IMR-90 (cell line): ENCODE results near the gene C10orf120. TPM values are rescaled to one million over a fixed set of nuclear protein-coding genes. Genes with fewer than 3 reads are reported as not detected.

Experiments used
- ATAC-seq: fragments of 200-7000 bp; cut with Tn5 transposase; 2 replicates; pipeline ENCODE4 v1.9.1; 2020; ENCODE audit warnings: low read depth, mild to moderate bottlenecking, moderate library complexity
- BruUV-seq: library from RNA; stranded (reverse); fragments of 400-500 nt; replicated peaks from 2 replicates; lab custom pipeline; 2021; lab: Mats Ljungman, UMichigan
- CTCF ChIA-PET: fragments of 300-600 bp; formaldehyde crosslinking; extraction: SDS; loops from one replicate; lab custom pipeline; 2021; ENCODE audit warnings: antibody characterized with exemption; lab: Yijun Ruan, JAX
- POLR2A ChIA-PET: fragments of 300-600 bp; sonication (Branson Sonifier 250); formaldehyde crosslinking; loops from one replicate; lab custom pipeline; 2022; ENCODE audit warnings: antibody characterized with exemption; ENCODE audit not compliant: unreplicated experiment; lab: Charles Lee
- DNase-seq: peaks from one replicate; pipeline ENCODE4 v3.0.0; 2013
- H2AFZ ChIP-seq: replicated peaks from 2 replicates; pipeline ENCODE3; 2013; ENCODE audit warnings: low read length, mild to moderate bottlenecking; ENCODE audit not compliant: poor library complexity
- H2AK5ac ChIP-seq: 2 replicates; pipeline ENCODE4 v1.6.1; 2013; ENCODE audit warnings: low read depth, low read length, inconsistent platforms
- H2AK9ac ChIP-seq: replicated peaks from 2 replicates; pipeline ENCODE3; 2013; ENCODE audit warnings: mild to moderate bottlenecking, low read depth, low read length, moderate library complexity; ENCODE audit not compliant: poor library complexity
- H2BK120ac ChIP-seq: 2 replicates; pipeline ENCODE4 v1.6.1; 2013; ENCODE audit warnings: low read depth, low read length, inconsistent platforms
- H2BK15ac ChIP-seq: 3 replicates; pipeline ENCODE4 v1.6.1; 2013; ENCODE audit warnings: low read depth, low read length, inconsistent platforms
- H2BK20ac ChIP-seq: 2 replicates; pipeline ENCODE4 v1.6.1; 2013; ENCODE audit warnings: low read depth, mild to moderate bottlenecking, inconsistent platforms, low read length, moderate library complexity
- H2BK5ac ChIP-seq: 2 replicates; pipeline ENCODE4 v1.6.1; 2013; ENCODE audit warnings: mild to moderate bottlenecking, low read depth, low read length, inconsistent platforms; ENCODE audit not compliant: poor library complexity, severe bottlenecking
- H3K14ac ChIP-seq: replicated peaks from 2 replicates; pipeline ENCODE4 v1.6.1; 2013; ENCODE audit warnings: low read depth, low read length, inconsistent platforms
- H3K18ac ChIP-seq: 2 replicates; pipeline ENCODE4 v1.6.1; 2013; ENCODE audit warnings: low read depth, low read length, control low read depth
- H3K23ac ChIP-seq: 2 replicates; pipeline ENCODE4 v1.6.1; 2013; ENCODE audit warnings: low read depth, low read length, inconsistent platforms
- H3K27ac ChIP-seq: 2 replicates; pipeline ENCODE4 v1.5.1; 2013; ENCODE audit warnings: mild to moderate bottlenecking, control low read depth, low read length; ENCODE audit not compliant: insufficient read depth
- H3K27me3 ChIP-seq: 2 replicates; pipeline ENCODE4 v1.6.1; 2013; ENCODE audit warnings: low read length; ENCODE audit not compliant: control insufficient read depth, insufficient read depth
- H3K36me3 ChIP-seq: 2 replicates; pipeline ENCODE4 v1.6.1; 2013; ENCODE audit warnings: low read length, mixed read lengths; ENCODE audit not compliant: control insufficient read depth, insufficient read depth
- H3K4ac ChIP-seq: 2 replicates; pipeline ENCODE4 v1.6.1; 2013; ENCODE audit warnings: low read depth, low read length, inconsistent platforms
- H3K4me1 ChIP-seq: 2 replicates; pipeline ENCODE4 v1.6.1; 2013; ENCODE audit warnings: low read length, mixed read lengths; ENCODE audit not compliant: control insufficient read depth, insufficient read depth
- H3K4me2 ChIP-seq: 2 replicates; pipeline ENCODE4 v1.6.1; 2013; ENCODE audit warnings: low read depth, mild to moderate bottlenecking, control low read depth, low read length, moderate library complexity
- H3K4me3 ChIP-seq: 2 replicates; pipeline ENCODE4 v1.5.1; 2013; ENCODE audit warnings: low read depth, mild to moderate bottlenecking, control low read depth, low read length, moderate library complexity; ENCODE audit not compliant: insufficient read depth
- H3K56ac ChIP-seq: 2 replicates; pipeline ENCODE4 v1.6.1; 2013; ENCODE audit warnings: low read length, inconsistent platforms; ENCODE audit not compliant: insufficient read depth; ENCODE audit errors: extremely low read depth
- H3K79me1 ChIP-seq, 2 experiments: 2 replicates each; pipeline ENCODE4 v1.6.1; 2013; ENCODE audit warnings: low read length in 2 of 2, inconsistent platforms in 1 of 2, low read depth in 1 of 2
- H3K9ac ChIP-seq: 2 replicates; pipeline ENCODE4 v1.6.1; 2013; ENCODE audit warnings: low read depth, low read length, control low read depth
- H3K9me1 ChIP-seq: 2 replicates; pipeline ENCODE4 v1.6.1; 2013; ENCODE audit warnings: low read length, inconsistent platforms; ENCODE audit not compliant: insufficient read depth
- H3K9me3 ChIP-seq: 2 replicates; pipeline ENCODE4 v1.6.1; 2013; ENCODE audit warnings: low read length; ENCODE audit not compliant: control insufficient read depth, insufficient read depth
- H4K20me1 ChIP-seq: 2 replicates; pipeline ENCODE4 v1.6.1; 2013; ENCODE audit warnings: low read length, inconsistent platforms; ENCODE audit not compliant: insufficient read depth
- H4K5ac ChIP-seq: 2 replicates; pipeline ENCODE4 v1.6.1; 2013; ENCODE audit warnings: mild to moderate bottlenecking, low read depth, low read length, control low read depth
- H4K8ac ChIP-seq, 2 experiments: 2 replicates each; pipeline ENCODE4 v1.6.1; 2013; ENCODE audit warnings: low read depth in 2 of 2, low read length in 2 of 2, control low read depth in 1 of 2, inconsistent platforms in 1 of 2
- H4K91ac ChIP-seq: 2 replicates; pipeline ENCODE4 v1.6.1; 2013; ENCODE audit warnings: low read depth, low read length, inconsistent platforms; ENCODE audit not compliant: insufficient read depth
- CHD1 ChIP-seq: IDR thresholded peaks from 2 replicates; pipeline ENCODE4 v1.6.1; 2012; ENCODE audit warnings: low read depth, low read length, improper control_type of control experiment
- ELK1 ChIP-seq: fragments of 150-350 bp; IDR thresholded peaks from 2 replicates; pipeline ENCODE4 v1.6.1; 2016; ENCODE audit warnings: low read depth, mild to moderate bottlenecking, low read length, moderate library complexity, borderline replicate concordance
- FOS ChIP-seq: fragments of 150-350 bp; IDR thresholded peaks from 2 replicates; pipeline ENCODE4 v1.6.1; 2016; ENCODE audit warnings: low read depth, low read length
- MAZ ChIP-seq: IDR thresholded peaks from 2 replicates; pipeline ENCODE4 v1.6.1; 2012; ENCODE audit warnings: low read depth, mild to moderate bottlenecking, low read length, improper control_type of control experiment, moderate library complexity, borderline replicate concordance
- NFE2L2 ChIP-seq: fragments of 150-350 bp; IDR thresholded peaks from 2 replicates; pipeline ENCODE4 v1.6.1; 2016; ENCODE audit warnings: low read depth, mild to moderate bottlenecking, low read length
- POLR2A ChIP-seq: IDR thresholded peaks from 2 replicates; pipeline ENCODE4 v1.6.1; 2012; ENCODE audit warnings: mild to moderate bottlenecking, low read depth, low read length
- RAD21 ChIP-seq: IDR thresholded peaks from 2 replicates; pipeline ENCODE4 v1.6.1; 2012; ENCODE audit warnings: low read length, improper control_type of control experiment
- RCOR1 ChIP-seq: IDR thresholded peaks from 2 replicates; pipeline ENCODE4 v1.6.1; 2012; ENCODE audit warnings: mild to moderate bottlenecking, low read length, improper control_type of control experiment; ENCODE audit not compliant: insufficient replicate concordance
- WGBS, 2 experiments: methylation state at CpG; one replicate each; pipeline versions ENCODE4 v1.1.5 to v1.1.7; 2013; ENCODE audit warnings: missing lambda C conversion rate in 2 of 2; ENCODE audit not compliant: insufficient read length in 1 of 2; ENCODE audit errors: extremely low coverage in 2 of 2; 5-methylcytosine and 5-hydroxymethylcytosine counted together
- dilution Hi-C: fragments of 300-500 bp; cut with HindIII; formaldehyde crosslinking; loops from one replicate; pipeline ENCODE4 v1.14.3; 2018; ENCODE audit warnings: low sequenced_read_pairs; ENCODE audit not compliant: unreplicated experiment
- in situ Hi-C: fragments of 300-500 bp; cut with MboI; formaldehyde crosslinking; loops from 3 replicates; pipeline ENCODE4 v1.14.3; 2019; ENCODE audit warnings: low sequenced_read_pairs, inconsistent platforms, mixed read lengths
- intact Hi-C: fragments of 100-400 bp; cut with micrococcal nuclease; formaldehyde crosslinking; loops from 2 replicates; pipeline ENCODE4 v1.10.0; 2022
- polyA plus RNA-seq, 3 experiments: library from polyadenylated mRNA; depleted of rRNA; stranded (reverse); fragments of >200 nt; gene quantifications; 2 replicates each; pipeline ENCODE4 v1.2.3, GENCODE V29; 2012; ENCODE audit warnings: low replicate concordance in 1 of 3
- total RNA-seq: library from RNA; depleted of rRNA; stranded (reverse); fragments of >200 nt; gene quantifications from 2 replicates; pipeline ENCODE4 v1.2.3, GENCODE V29; 2012

C10orf120 gene
- total and polyA plus RNA-seq, 2 of the 4 experiments (the other 2 are of a cell fraction) = not detected

DNA sequence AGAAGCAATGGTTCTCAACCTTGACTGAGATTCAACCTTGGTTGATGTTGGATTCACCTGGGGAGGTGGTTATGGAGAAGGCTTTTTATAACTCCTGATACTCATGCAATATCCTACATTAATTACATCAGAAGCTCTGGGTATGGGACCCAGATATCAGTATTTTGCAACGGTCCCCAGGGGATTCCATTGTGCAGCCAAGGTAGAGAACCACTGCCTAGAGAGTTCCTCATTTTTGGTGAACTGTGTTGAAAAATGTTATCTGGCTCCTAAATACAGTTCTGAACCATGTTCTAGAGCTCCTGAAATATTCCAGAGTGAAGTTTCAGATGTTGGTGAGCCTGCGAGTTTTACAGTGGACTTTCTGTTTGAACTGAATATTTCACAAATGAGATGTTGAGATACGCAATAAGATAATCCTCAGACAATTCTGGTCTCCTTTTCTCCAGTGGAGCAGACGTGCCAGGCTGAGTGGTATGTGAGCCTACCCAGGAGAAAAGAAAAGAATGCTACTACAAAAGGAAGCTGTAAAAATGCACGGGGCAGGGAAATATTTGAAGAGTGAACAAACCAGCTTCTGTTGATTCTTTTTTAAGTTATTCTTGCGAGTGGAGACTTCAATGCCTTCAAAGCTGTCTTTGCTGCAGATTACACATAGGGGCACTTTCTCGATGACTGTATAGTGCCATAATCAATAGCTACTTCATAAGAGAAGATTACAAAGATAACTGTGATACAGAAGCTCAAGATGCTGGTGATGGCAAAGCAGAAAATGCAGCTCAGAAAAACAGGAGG lies 13.6 kb upstream of the C10orf120 start:
- no TSS peak for BruUV-seq
- Histone ChIP-seq H3K27me3 (no peaks in the 10 kb centered on the region; the same call in 1 of the 2 replicates), H4K91ac (no peak overlapping the region), H3K27ac (no peak overlapping the region), H4K5ac (no peak overlapping the region), H3K9me3 (no peaks in the 10 kb centered on the region), H2AK5ac (no peak overlapping the region), H2BK120ac (no peak overlapping the region), H2AK9ac (no peak overlapping the region), H3K23ac (no peak overlapping the region), H4K8ac (no peak overlapping the region), H3K9me1 (no peaks in the 10 kb centered on the region), H3K9ac (no peak overlapping the region), H2BK5ac (no peak overlapping the region), H3K4ac (no peak overlapping the region), H2BK20ac (no peak overlapping the region), H2AFZ (no peak overlapping the region), H3K4me1 (no peaks in the 10 kb centered on the region), H3K14ac (no peak overlapping the region), H3K79me1 (no peaks in the 10 kb centered on the region), H3K4me2 (no peak overlapping the region), H3K18ac (no peak overlapping the region), H3K56ac (no peak overlapping the region), H3K36me3 (no peaks in the 10 kb centered on the region), H3K4me3 (no peak overlapping the region), H4K20me1 (no peaks in the 10 kb centered on the region), H2BK15ac (no peak overlapping the region)
- DNase-seq (no peak), ATAC-seq (no peak)
- CTCF ChIA-PET = no interaction called here
- intact Hi-C loops (no loop called here), dilution Hi-C loops (no loop called here), in situ Hi-C loops (no loop called here)
- POLR2A ChIA-PET = no interaction called here
- no CpG with 5 or more reads among the region's 7 CpGs for WGBS, 2 experiments
- TF ChIP-seq POLR2A (no peak), CHD1 (no peak), ELK1 (no peak), MAZ (no peak), FOS (no peak), NFE2L2 (no peak), RCOR1 (no peak), RAD21 (no peak)
